ENCODE data around the gene TMEM198. TPM values are rescaled to one million over a fixed set of nuclear protein-coding genes. Genes with fewer than 3 reads are reported as not detected.

The TMEM198 gene
- 1 to 10 TPM in 5 of 6 experiments, under 1 TPM in 1; 0.68 to 3.2 (median 1.2) TPM for total RNA-seq
- long read RNA-seq = 0 reads

GRCh38 chr2:219543596-219544358, at the start of gene TMEM198, which contains the start of gene CHPF:
TMEM198 (plus strand) TSS chr2:219544028; CDS start chr2:219544728, 700 bp downstream.
CHPF (minus strand) TSS chr2:219543809; CDS start chr2:219543538, 271 bp downstream.
- DNase-seq (peak; percentile 98 to 99 (median 99)), ATAC-seq (peak; percentile 92 to 95 (median 93))
- 0% methylated on average over 5 of the region's 75 CpGs for WGBS (ENCODE audit: insufficient coverage, low coverage, low lambda C conversion rate, missing lambda C conversion rate)
- H3K27me3 ChIP-seq = no peaks in the 10 kb centered on the region
- peaks cover 0 to 18% (median 5%) of the 10 kb centered on the region in 4 donors for H3K4me1 ChIP-seq
- TF ChIP-seq, protein P1, sequence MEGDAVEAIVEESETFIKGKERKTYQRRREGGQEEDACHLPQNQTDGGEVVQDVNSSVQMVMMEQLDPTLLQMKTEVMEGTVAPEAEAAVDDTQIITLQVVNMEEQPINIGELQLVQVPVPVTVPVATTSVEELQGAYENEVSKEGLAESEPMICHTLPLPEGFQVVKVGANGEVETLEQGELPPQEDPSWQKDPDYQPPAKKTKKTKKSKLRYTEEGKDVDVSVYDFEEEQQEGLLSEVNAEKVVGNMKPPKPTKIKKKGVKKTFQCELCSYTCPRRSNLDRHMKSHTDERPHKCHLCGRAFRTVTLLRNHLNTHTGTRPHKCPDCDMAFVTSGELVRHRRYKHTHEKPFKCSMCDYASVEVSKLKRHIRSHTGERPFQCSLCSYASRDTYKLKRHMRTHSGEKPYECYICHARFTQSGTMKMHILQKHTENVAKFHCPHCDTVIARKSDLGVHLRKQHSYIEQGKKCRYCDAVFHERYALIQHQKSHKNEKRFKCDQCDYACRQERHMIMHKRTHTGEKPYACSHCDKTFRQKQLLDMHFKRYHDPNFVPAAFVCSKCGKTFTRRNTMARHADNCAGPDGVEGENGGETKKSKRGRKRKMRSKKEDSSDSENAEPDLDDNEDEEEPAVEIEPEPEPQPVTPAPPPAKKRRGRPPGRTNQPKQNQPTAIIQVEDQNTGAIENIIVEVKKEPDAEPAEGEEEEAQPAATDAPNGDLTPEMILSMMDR (IDR thresholded peaks at IDR 0.05) = no peak
- TF ChIP-seq POLR2A (IDR thresholded peaks at IDR 0.05) = peak; percentile 72
- H3K27ac ChIP-seq = peak within 1 kb of the TSS; percentile 50 to 88 (median 79)
- H3K36me3 ChIP-seq = no peaks in the 10 kb centered on the region
- no peaks in the 10 kb centered on the region for H3K9me3 ChIP-seq
- H3K4me3 ChIP-seq = peak within 1 kb of the TSS; percentile 72 to 89 (median 78)
- intact Hi-C loops (cut with DNase I) = no loop called here

- intact Hi-C loops (cut with DNase I) = no loop called here
- WGBS (ENCODE audit: insufficient coverage, low coverage, low lambda C conversion rate, missing lambda C conversion rate) = 17% methylated on average over 10 of the region's 10 CpGs
- H3K9me3 ChIP-seq = no peaks in the 10 kb centered on the region
- no peaks in the 10 kb centered on the region for H3K36me3 ChIP-seq
- H3K4me3 ChIP-seq = no peak overlapping the region
- ATAC-seq (no peak), DNase-seq (no peak)
- no peak overlapping the region for H3K27ac ChIP-seq
- no peaks in the 10 kb centered on the region for H3K27me3 ChIP-seq
- no peak for TF ChIP-seq POLR2A (IDR thresholded peaks at IDR 0.05)
- TF ChIP-seq, protein P1 (IDR thresholded peaks at IDR 0.05) = peak in 1 of 4 donors; percentile 47
- H3K4me1 ChIP-seq = peaks cover 0 to 13% (median 3%) of the 10 kb centered on the region in 4 donors
Observed at GRCh38 chr2:219494952-219495530, 48.8 kb upstream of the TMEM198 start.

DNA sequence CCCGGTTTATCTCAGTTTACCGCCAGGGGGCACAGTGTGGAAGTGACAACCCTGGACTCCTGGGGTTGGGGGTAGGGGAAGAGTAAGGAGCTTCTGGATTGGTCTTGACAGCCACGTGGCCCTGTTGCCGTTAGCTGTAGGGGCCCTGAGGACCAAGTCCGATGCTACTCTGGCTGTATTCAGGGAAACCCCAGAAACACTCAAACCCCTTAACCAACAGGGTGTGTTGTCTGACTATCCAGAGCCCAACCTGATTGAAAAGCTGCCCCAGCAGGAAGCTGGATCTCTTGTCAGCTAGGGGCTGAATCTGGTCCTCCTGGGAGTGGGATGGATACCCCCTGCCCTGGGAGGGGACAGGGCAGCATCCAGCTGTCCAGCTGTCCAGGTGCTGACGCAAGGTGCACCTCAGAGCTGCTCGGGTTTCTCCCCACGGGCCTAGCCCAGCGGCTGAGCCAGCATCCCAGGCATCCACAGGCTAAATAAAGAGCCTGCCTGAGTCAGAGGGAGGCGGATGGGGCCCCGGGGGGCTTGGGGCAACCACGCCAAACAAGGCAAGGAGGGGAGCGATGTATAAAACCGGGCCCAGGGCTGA, 48.2 kb upstream of the TMEM198 start:
- no peak overlapping the region for H3K27ac ChIP-seq
- no peaks in the 10 kb centered on the region for H3K36me3 ChIP-seq
- intact Hi-C loops (cut with DNase I) = no loop called here
- no peaks in the 10 kb centered on the region for H3K27me3 ChIP-seq
- TF ChIP-seq, protein P1 (IDR thresholded peaks at IDR 0.05) = peak in 3 of 4 donors; percentile 43 to 53 (median 53)
- TF ChIP-seq POLR2A (IDR thresholded peaks at IDR 0.05) = no peak
- WGBS (ENCODE audit: insufficient coverage, low coverage, low lambda C conversion rate, missing lambda C conversion rate) = 0% methylated on average over 4 of the region's 14 CpGs
- H3K4me1 ChIP-seq = peaks cover 0 to 13% (median 3%) of the 10 kb centered on the region in 4 donors
- ATAC-seq = peak in 1 of 4 donors; percentile 7
- no peaks in the 10 kb centered on the region for H3K9me3 ChIP-seq
- DNase-seq = peak in 1 of 3 donors; percentile 53
- no peak overlapping the region for H3K4me3 ChIP-seq

DNA sequence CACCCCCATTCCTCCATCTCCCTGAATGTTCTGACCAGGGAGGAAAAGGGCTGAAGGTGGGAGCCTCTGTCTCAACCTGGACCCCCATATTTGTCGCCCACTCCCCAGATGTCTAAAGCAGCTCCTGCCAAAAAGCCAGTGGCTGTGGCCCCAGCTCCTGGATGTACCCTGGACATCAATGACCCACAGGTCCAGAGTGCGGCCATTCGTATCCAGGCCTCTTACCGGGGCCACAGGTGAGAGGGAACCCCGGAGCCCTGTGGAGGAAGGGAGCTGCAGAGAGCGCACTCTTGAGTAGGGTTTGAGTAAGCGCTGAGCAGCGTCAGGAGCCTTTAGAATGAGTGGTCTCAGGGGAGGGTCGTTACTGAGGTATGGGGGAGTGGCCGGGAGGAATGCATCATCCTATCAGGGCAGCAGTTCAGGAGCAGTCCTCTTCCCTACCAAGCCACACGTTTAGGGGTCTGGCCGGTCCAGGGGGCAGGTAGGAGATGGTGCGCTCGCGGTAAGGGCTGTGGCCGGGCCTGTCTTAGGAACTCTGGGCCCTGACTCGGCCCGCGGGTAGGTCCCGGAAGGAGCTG, 47.5 kb upstream of the TMEM198 start:
- Histone ChIP-seq H3K4me3 (no peak overlapping the region), H3K4me1 (peaks cover 0 to 13% (median 3%) of the 10 kb centered on the region in 4 donors), H3K36me3 (no peaks in the 10 kb centered on the region), H3K27ac (no peak overlapping the region), H3K27me3 (no peaks in the 10 kb centered on the region), H3K9me3 (no peaks in the 10 kb centered on the region)
- DNase-seq = no peak
- intact Hi-C loops (cut with DNase I) = no loop called here
- ATAC-seq = no peak
- WGBS (ENCODE audit: insufficient coverage, low coverage, low lambda C conversion rate, missing lambda C conversion rate) = 46% methylated on average over 4 of the region's 20 CpGs
- TF ChIP-seq POLR2A (IDR thresholded peaks at IDR 0.05) = no peak
- TF ChIP-seq, protein P1 (IDR thresholded peaks at IDR 0.05) = no peak

Data from right lobe of liver (tissue), 6 donors.